GM19324 (cell line): ENCODE measurements around the gene ABCC4.

Source experiments
- ATAC-seq: cut with Tn5 transposase; IDR thresholded peaks from one replicate; pipeline ENCODE4 v1.9.1; 2021; ENCODE audit warnings: mild to moderate bottlenecking, moderate library complexity; ENCODE audit not compliant: unreplicated experiment, low FRiP score

The ABCC4 gene

GRCh38 chr13:95020298-95020987 is 280.8 kb downstream of the ABCC4 start:
- no peak for ATAC-seq

- no peak for ATAC-seq
Observed at GRCh38 chr13:95019886-95020285, 281.4 kb downstream of the ABCC4 start.

GRCh38 chr13:95007322-95007721 is 293.9 kb downstream of the ABCC4 start:
- no peak for ATAC-seq

GRCh38 chr13:95005300-95005699 is 296.0 kb downstream of the ABCC4 start:
- ATAC-seq, result no peak

GRCh38 chr13:95003019-95003813 is 298.0 kb downstream of the ABCC4 start:
- no peak for ATAC-seq

GRCh38 chr13:95002126-95002525 is 299.1 kb downstream of the ABCC4 start:
- no peak for ATAC-seq

GRCh38 chr13:94999871-95000270 is 301.4 kb downstream of the ABCC4 start:
- no peak for ATAC-seq

GRCh38 chr13:94997126-94997525 is 304.1 kb downstream of the ABCC4 start:
- ATAC-seq, result no peak

- no peak for ATAC-seq
Observed at GRCh38 chr13:94996445-94996844, 304.8 kb downstream of the ABCC4 start.

- no peak for ATAC-seq
Observed at GRCh38 chr13:94994506-94994905, 306.7 kb downstream of the ABCC4 start.

- no peak for ATAC-seq
Observed at GRCh38 chr13:94993616-94994015, 307.6 kb downstream of the ABCC4 start.

- ATAC-seq, result no peak
Observed at GRCh38 chr13:94992036-94992960, 309.0 kb downstream of the ABCC4 start.

GRCh38 chr13:94988654-94989053 is 312.6 kb downstream of the ABCC4 start:
- no peak for ATAC-seq

GRCh38 chr13:94987869-94988268 is 313.4 kb downstream of the ABCC4 start:
- ATAC-seq, result no peak

- ATAC-seq, result no peak
Observed at GRCh38 chr13:94987081-94987480, 314.2 kb downstream of the ABCC4 start.

GRCh38 chr13:94984958-94985357 is 316.3 kb downstream of the ABCC4 start:
- ATAC-seq, result no peak

- ATAC-seq, result no peak
Observed at GRCh38 chr13:94978516-94978915, 322.7 kb downstream of the ABCC4 start.

GRCh38 chr13:94974015-94974951 is 327.0 kb downstream of the ABCC4 start:
- no peak for ATAC-seq

- ATAC-seq, result no peak
Observed at GRCh38 chr13:94972262-94972661, 329.0 kb downstream of the ABCC4 start.
